GM21529 (cell line): ENCODE measurements around the gene PGBD5.
A peak's percentile ranks its signal among the peaks of the same experiment; 100 is the strongest.

ENCODE experiments used
- ATAC-seq: cut with Tn5 transposase; IDR thresholded peaks from one replicate; pipeline ENCODE4 v1.9.1; 2021; ENCODE audit not compliant: unreplicated experiment

The PGBD5 gene

DNA sequence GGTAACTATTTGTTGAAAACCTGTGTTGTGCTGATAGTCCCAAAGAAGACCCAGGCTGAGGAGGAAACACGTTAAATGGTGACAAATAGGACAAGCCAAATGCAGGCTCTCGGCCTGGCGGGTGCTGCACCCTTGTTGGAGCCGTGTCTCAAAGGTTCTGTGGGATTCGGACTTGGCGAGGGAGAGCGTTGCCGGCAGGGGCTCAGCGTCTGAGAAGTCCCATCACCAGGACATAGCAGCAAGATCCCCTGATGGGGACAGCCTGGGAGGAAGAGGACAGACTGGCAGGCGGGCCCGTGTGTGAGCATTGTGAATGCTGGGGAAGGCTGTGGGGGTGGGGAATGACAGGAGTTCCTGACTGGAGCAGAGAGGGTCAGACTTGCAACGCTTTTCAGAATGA lies 142.5 kb downstream of the PGBD5 start:
- no peak for ATAC-seq

GRCh38 chr1:230282157-230282556 lies 144.0 kb downstream of the PGBD5 start:
- ATAC-seq, result peak; percentile 66

- ATAC-seq, result no peak
These were observed 144.6 kb downstream of the PGBD5 start for GRCh38 chr1:230281556-230281955.

DNA sequence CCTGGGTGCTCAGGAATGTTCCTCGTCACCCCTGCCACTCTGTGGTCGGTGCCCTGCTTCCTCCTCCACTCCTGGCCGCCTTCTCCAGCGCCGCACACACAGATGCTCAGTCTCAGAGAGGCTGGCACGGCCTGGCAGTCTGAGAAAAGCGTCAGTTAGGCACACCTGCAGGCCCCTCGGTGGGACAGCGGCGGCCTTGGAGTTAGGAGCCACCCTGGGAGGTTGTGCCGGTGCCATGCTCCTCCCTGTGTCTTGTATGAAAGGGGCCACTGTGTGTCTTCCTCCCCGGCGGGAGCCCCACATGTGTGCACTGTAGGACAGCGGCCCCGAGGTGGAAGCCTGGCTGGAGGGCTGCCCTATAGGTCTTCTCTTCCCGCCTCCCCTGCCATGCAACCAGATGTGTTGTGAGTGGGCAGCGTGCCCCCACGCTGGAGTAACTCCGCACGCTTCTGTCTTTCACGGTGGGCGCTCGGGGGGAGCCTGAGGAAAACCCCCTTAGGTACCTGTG lies 145.2 kb downstream of the PGBD5 start:
- ATAC-seq, result no peak

GRCh38 chr1:230280054-230280795 lies 145.9 kb downstream of the PGBD5 start:
- ATAC-seq, result no peak

DNA sequence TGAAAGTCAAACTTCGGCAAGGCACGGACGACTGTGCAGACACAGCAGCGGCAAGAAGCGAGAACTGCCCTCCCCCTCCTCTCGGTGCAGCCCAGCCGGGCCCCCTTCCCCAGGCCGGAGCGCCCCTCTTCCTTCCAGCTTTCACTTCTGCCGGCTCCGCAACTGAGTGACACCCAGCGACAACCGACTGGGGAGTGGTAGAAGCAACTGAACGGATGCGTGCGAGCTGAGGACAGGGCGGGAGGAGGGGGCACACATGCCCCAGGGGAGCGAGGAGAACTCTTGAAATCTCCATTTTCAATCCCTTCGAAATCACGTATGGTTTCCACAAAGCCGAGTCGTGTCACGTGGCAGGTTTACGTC lies 146.6 kb downstream of the PGBD5 start:
- no peak for ATAC-seq

GRCh38 chr1:230278871-230279582 lies 147.1 kb downstream of the PGBD5 start:
- no peak for ATAC-seq

DNA sequence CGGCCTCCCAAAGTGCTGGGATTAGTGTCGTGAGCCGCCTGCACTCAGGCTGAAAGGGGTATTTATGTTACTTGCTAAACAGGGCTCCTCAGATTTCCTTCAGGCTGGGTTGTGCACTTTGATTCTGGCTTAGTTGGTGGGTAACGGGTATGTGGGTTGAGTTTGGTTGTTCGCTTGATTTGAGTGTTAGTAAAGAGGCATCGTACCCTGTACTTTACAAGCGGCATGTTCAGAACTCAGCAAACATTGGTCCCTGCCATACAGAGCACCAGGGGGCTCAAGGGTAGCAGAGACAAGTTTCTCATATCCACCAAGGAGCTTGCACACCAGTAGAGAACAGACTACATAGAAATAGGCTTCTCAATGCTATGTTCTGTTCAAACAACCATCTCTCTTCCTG lies 147.8 kb downstream of the PGBD5 start:
- no peak for ATAC-seq

DNA sequence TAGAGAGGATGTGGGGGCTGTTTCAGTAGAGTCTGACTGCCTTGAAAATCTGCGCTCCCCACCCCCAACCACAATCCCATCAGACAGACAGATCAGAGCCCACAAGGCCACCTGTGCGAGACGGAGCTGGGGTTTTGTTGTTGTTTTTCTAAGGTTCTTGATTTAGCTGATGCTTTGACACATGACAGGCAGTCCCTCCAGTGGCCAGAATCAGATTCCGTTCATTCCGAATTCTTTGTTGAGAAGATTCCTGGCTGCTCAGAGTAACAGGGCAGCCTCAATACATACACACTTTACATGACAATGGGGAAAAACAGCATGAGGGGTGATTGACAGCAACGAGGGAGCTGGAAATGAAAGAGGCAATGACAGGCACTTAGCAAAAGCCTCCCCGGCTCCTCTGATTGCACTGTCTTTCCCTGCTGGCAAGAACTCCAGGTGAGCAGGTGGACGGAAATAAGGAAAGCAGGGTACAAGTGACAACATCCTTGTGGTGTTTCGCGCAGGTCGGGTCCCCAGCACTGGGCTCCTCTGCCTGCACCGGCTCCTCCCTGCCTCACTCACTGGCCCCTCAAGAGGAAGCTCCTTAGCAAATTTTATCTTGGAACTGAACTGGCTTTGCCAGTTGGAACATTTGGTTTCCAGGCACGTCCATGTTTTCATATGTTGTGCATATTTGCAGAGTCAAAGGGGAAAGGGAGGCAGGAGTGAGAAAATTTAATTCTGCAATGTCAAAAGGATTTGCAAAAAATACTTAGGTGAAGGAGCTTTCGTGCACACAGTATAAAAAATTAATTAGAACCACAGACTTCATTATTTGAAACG lies 148.7 kb downstream of the PGBD5 start:
- ATAC-seq, result no peak

DNA sequence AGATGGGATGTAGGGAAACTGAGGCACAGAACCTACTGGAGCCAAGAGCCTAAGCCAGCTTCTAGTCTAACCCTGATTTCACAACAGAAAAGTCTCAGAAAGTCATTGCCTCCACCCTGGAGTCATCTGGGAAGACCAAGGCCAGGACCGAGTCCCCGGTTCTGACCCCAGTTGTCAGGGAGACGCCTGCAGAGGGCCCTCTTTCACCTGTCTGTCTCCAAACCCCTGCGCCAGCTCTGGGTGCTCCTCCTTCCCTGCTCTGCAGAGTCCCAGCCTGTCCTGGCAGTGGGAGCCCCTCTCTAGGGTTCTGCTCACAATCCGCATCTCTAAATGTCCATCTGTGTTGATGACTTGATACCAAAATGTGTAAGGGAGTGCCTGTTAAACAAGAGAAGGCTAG lies 149.7 kb downstream of the PGBD5 start:
- no peak for ATAC-seq

DNA sequence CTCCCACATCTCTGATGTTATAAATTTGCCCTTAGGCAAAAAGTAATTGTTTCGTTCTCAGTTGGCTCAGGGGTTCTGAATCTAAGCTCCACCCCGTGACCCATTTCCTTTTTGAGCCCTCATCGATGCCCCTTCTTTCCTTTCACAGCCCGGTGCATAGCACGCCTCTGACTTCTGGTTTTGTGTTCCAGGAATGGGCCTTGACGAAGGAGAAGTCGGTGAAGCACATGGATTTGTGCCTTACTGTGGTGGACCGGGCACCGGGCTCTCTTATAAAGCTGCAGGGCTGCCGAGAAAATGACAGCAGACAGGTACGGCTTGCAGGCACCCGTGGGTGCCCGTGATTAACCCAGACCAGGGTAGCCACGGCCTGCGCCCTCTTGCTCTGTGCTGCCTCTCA lies 151.9 kb downstream of the PGBD5 start:
- no peak for ATAC-seq

DNA sequence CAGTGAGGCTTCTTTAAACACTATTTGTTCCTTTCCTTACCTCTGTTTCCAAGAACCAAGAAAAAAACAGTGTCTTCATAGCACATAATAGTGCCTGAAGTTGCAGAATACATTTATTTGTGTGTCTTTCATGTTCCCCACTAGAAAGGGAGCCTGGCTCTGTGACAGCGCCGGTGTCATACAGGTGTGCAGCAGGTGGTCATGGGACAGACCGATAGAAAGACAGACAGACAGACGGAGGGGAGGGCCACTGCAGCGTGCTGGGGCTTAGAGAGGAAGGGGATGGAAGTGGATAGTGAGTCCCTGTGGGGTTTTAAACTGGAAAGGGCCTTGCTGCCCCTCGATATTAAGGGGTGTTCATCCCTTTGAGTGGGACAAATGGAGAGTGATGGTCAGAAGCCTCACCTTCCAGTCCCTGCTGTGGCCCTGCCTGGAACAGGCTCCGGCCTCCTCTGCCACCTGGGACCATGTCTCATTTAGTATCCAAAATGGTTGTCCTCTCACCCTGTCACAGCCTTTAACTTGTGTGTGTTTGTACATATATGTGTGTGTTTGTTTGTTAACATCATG lies 152.9 kb downstream of the PGBD5 start:
- no peak for ATAC-seq

DNA sequence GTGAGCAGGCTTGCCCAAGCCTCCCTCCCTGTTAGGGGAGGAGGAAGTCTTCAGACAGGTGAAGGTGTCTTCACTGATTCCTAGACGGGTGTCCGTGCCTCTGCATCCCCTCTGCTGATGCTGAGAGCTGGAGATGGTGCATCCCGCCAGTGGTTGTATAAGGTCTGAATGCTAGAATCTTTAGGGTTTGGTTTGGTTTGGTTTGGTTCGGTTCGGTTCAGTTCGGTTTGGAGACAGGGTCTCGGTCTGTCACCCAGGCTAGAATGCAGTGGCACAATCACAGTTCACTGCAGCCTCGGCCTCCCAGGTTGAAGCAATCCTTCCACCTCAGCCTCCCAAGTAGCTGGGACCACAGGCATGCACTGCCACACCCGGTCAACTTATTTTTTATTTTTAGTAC lies 153.6 kb downstream of the PGBD5 start:
- ATAC-seq, result no peak

GRCh38 chr1:230271300-230272035 lies 154.7 kb downstream of the PGBD5 start:
- ATAC-seq, result no peak

GRCh38 chr1:230270559-230271281 lies 155.4 kb downstream of the PGBD5 start:
- peak; percentile 57 for ATAC-seq

GRCh38 chr1:230270185-230270558 lies 156.0 kb downstream of the PGBD5 start:
- no peak for ATAC-seq

DNA sequence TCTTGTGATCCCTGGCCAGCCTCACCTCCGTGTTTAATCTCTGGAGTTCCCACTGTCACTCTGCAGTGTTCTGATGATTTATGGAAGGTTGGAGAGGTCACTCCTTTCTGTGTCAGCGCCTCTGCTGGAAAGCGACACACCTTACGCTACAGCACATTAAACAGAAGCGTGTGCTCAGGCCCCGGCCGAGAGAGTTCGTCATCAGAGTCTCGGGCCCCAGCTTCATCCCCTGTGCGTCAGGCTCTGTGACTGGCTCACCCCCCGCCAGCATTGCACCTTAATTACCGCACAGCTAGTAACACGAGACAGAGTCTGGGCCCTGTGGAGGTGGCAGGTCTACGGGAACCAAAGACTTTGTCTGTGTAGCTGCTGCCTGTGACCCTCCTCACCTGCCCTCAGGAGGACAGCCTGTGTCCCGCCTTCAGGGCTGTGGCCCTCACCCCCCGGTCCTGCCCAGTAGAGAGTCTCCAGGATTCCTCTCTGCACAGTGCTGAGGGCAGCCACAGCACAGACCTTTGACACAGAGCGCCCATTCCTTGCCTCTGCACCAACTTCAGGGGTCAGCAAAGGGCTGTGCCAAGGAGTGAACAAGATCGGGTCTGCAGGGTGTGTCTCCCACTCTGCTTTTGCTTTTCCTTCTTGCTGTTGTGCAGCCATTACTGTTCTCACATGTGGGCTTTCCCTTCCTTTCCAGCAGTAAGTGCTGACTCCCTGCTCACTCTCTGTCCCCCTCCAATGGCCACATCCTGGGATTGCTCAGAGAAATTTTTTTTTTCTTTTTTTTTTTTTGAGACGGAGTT lies 157.6 kb downstream of the PGBD5 start:
- ATAC-seq, result no peak

- ATAC-seq, result no peak
These were observed 158.6 kb downstream of the PGBD5 start for GRCh38 chr1:230267338-230268065.

DNA sequence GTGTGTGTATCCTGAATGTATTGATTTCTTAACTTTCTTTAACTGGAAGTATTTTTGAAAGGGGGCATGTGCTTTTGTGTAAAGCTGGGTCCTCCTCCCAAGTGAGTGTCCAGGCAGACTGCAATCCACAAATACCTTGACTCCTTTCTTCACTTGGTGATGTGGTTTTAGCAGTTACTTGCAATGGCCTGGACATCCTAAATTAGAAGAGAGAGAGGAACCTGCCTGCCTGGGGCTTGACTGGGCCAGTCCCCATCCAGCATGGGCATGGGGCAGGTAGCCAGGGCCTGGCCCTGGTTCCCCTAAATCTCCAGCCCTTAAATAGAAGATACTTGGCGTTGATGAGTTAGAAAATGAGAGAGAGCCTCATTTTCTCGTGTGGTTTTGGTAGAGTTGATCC lies 159.7 kb downstream of the PGBD5 start:
- no peak for ATAC-seq
